OCI-LY1 (cell line): ENCODE measurements around the gene FTSJ3.
A peak's percentile ranks its signal among the peaks of the same experiment; 100 is the strongest.
"Not testable (repeated sequence)": the region's sequence is repeated elsewhere in the genome, so short reads cannot be mapped to it uniquely, and the experiment has no call there.

Experiments
- H2AFZ ChIP-seq: fragments of 200-600 bp; sonication (generic), shearing (Covaris generic); 2 replicates; pipeline ENCODE4 v1.6.0; 2014; ENCODE audit warnings: antibody characterized with exemption, mild to moderate bottlenecking, low read length
- H3F3A ChIP-seq: fragments of 200-600 bp; sonication (generic), shearing (Covaris generic); 2 replicates; pipeline ENCODE4 v1.6.0; 2014; ENCODE audit warnings: mild to moderate bottlenecking, antibody characterized with exemption, low read length, moderate library complexity; ENCODE audit not compliant: insufficient read depth
- H3K27ac ChIP-seq: fragments of 200-600 bp; sonication (generic); 2 replicates; pipeline ENCODE4 v1.5.1; 2014; ENCODE audit warnings: low read length, mixed run types, mild to moderate bottlenecking, low read depth; ENCODE audit not compliant: poor library complexity, severe bottlenecking
- H3K27me3 ChIP-seq: fragments of 200-600 bp; sonication (generic); 2 replicates; pipeline ENCODE4 v1.6.0; 2014; ENCODE audit warnings: antibody characterized with exemption, mild to moderate bottlenecking, low read length, moderate library complexity; ENCODE audit not compliant: insufficient read depth
- H3K36me3 ChIP-seq: fragments of 200-600 bp; sonication (generic); 2 replicates; pipeline ENCODE4 v1.6.1; 2014; ENCODE audit warnings: mild to moderate bottlenecking, antibody characterized with exemption, low read length, moderate library complexity, mixed read lengths; ENCODE audit not compliant: insufficient read depth
- H3K4me1 ChIP-seq: fragments of 200-600 bp; sonication (generic); 2 replicates; pipeline ENCODE4 v1.5.1; 2014; ENCODE audit warnings: mild to moderate bottlenecking, low read length, moderate library complexity; ENCODE audit not compliant: insufficient read depth, severe bottlenecking
- H3K4me2 ChIP-seq: fragments of 200-600 bp; sonication (generic), shearing (Covaris generic); 2 replicates; pipeline ENCODE4 v1.6.1; 2014; ENCODE audit warnings: low read length
- H3K4me3 ChIP-seq: fragments of 200-600 bp; sonication (generic); 2 replicates; pipeline ENCODE4 v1.5.1; 2014; ENCODE audit warnings: low read length, low read depth, mild to moderate bottlenecking, mixed read lengths; ENCODE audit not compliant: poor library complexity, severe bottlenecking
- H3K79me2 ChIP-seq: fragments of 200-600 bp; shearing (Covaris generic); 2 replicates; pipeline ENCODE4 v1.6.1; 2016; ENCODE audit warnings: mixed run types, low read length, mixed read lengths; ENCODE audit not compliant: insufficient read depth
- H3K9ac ChIP-seq: fragments of 200-600 bp; sonication (generic), shearing (Covaris generic); 2 replicates; pipeline ENCODE4 v1.6.1; 2014; ENCODE audit warnings: mild to moderate bottlenecking, low read length, mixed read lengths
- H3K9me2 ChIP-seq: fragments of 200-600 bp; sonication (generic), shearing (Covaris generic); 2 replicates; pipeline ENCODE4 v1.6.1; 2014; ENCODE audit warnings: low read depth, mild to moderate bottlenecking, low read length, mixed read lengths
- H3K9me3 ChIP-seq: fragments of 200-600 bp; shearing (Covaris generic); 2 replicates; pipeline ENCODE4 v1.6.1; 2014; ENCODE audit warnings: low read length, mixed read lengths
- H4K20me1 ChIP-seq: fragments of 200-600 bp; sonication (generic), shearing (Covaris generic); 2 replicates; pipeline ENCODE4 v1.6.0; 2016; ENCODE audit warnings: mild to moderate bottlenecking, low read length; ENCODE audit not compliant: insufficient read depth
- EZH2 ChIP-seq: fragments of 200-600 bp; sonication (generic), shearing (Covaris generic); IDR thresholded peaks from 2 replicates; pipeline ENCODE4 v1.8.0; 2017; ENCODE audit warnings: borderline replicate concordance, mixed run types, mild to moderate bottlenecking, antibody characterized with exemption, low read length, moderate library complexity, mixed read lengths
- TF ChIP-seq, protein P1 (sequence below): fragments of 200-600 bp; sonication (generic), shearing (Covaris generic); IDR thresholded peaks from 2 replicates; pipeline ENCODE4 v1.5.1; 2017; ENCODE audit warnings: mild to moderate bottlenecking, antibody characterized with exemption, low read length, moderate library complexity, mixed read lengths

The FTSJ3 gene

GRCh38 chr17:63870292-63870665 lies 42.8 kb upstream of the FTSJ3 start:
- H3K79me2 ChIP-seq, H3K27ac ChIP-seq, H3K9me3 ChIP-seq, H3K27me3 ChIP-seq, H3F3A ChIP-seq, H3K4me2 ChIP-seq, H3K9me2 ChIP-seq, H3K4me1 ChIP-seq, H3K9ac ChIP-seq, H3K4me3 ChIP-seq, H4K20me1 ChIP-seq, H3K36me3 ChIP-seq, H2AFZ ChIP-seq: not testable (repeated sequence)

- not testable (repeated sequence) for H2AFZ ChIP-seq, H3K9ac ChIP-seq, H3K27me3 ChIP-seq, H3K9me2 ChIP-seq, H3K4me3 ChIP-seq, H3K36me3 ChIP-seq, H3F3A ChIP-seq, H3K79me2 ChIP-seq, H3K4me1 ChIP-seq, H3K9me3 ChIP-seq, H4K20me1 ChIP-seq, H3K4me2 ChIP-seq, H3K27ac ChIP-seq
- TF ChIP-seq, protein P1, sequence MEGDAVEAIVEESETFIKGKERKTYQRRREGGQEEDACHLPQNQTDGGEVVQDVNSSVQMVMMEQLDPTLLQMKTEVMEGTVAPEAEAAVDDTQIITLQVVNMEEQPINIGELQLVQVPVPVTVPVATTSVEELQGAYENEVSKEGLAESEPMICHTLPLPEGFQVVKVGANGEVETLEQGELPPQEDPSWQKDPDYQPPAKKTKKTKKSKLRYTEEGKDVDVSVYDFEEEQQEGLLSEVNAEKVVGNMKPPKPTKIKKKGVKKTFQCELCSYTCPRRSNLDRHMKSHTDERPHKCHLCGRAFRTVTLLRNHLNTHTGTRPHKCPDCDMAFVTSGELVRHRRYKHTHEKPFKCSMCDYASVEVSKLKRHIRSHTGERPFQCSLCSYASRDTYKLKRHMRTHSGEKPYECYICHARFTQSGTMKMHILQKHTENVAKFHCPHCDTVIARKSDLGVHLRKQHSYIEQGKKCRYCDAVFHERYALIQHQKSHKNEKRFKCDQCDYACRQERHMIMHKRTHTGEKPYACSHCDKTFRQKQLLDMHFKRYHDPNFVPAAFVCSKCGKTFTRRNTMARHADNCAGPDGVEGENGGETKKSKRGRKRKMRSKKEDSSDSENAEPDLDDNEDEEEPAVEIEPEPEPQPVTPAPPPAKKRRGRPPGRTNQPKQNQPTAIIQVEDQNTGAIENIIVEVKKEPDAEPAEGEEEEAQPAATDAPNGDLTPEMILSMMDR: peak; percentile 46
Measured at GRCh38 chr17:63869491-63870291, 42.2 kb upstream of the FTSJ3 start.

DNA sequence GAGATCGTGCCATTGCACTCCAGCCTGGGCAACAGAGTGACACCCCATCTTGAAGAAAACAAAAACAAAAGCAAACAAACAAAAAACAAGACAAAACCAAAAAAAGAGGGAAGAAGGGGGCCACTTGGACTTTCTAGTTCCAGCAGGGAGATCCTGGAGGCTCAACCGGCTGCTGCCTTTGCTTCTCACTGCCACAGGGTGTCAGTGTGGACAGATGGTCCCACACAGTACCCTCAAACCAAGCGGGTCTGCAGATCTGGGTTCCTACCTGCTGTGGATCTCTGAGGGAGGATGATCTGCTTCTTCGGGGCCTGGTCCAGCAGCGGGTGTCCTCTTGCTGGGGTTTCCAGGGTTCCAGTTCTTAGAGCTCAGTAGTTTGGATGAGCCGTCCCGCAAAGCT lies 39.2 kb upstream of the FTSJ3 start:
- H3K9me3 ChIP-seq, H3K9ac ChIP-seq, H3F3A ChIP-seq, H3K4me1 ChIP-seq, H3K4me2 ChIP-seq, H3K79me2 ChIP-seq, H3K36me3 ChIP-seq, H3K27me3 ChIP-seq, H4K20me1 ChIP-seq, H3K27ac ChIP-seq, H3K4me3 ChIP-seq, H2AFZ ChIP-seq, H3K9me2 ChIP-seq: not testable (repeated sequence)

DNA sequence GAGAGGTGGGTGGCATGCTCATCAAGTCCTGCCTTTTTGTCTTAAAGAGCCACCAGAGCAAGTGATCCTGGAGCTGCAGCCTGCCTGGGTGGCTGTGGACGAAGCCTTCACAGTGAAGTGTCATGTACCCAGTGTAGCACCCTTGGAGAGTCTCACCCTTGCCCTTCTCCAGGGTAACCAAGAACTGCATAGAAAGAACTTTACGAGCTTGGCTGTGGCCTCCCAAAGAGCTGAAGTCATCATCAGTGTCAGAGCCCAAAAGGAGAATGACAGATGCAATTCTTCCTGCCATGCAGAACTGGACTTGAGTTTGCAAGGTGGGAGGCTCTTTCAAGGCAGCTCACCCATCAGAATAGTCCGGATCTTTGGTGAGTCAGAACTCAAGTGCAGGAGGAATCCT lies 31.8 kb upstream of the FTSJ3 start:
- Histone ChIP-seq H3K4me2 (no peak overlapping the region), H3K27me3 (0 out of 2 replicates have a peak, but pooled peaks cover 5% of the 10 kb centered on the region), H3K9ac (no peak overlapping the region), H3K4me3 (no peak overlapping the region), H4K20me1 (no peaks in the 10 kb centered on the region), H3K27ac (no peak overlapping the region), H3K79me2 (no peaks in the 10 kb centered on the region), H3K9me3 (no peaks in the 10 kb centered on the region), H3F3A (no peaks in the 10 kb centered on the region), H2AFZ (no peak overlapping the region), H3K36me3 (no peaks in the 10 kb centered on the region), H3K9me2 (no peaks in the 10 kb centered on the region), H3K4me1 (no peaks in the 10 kb centered on the region)
- no peak for TF ChIP-seq EZH2
- TF ChIP-seq, protein P1: no peak

DNA sequence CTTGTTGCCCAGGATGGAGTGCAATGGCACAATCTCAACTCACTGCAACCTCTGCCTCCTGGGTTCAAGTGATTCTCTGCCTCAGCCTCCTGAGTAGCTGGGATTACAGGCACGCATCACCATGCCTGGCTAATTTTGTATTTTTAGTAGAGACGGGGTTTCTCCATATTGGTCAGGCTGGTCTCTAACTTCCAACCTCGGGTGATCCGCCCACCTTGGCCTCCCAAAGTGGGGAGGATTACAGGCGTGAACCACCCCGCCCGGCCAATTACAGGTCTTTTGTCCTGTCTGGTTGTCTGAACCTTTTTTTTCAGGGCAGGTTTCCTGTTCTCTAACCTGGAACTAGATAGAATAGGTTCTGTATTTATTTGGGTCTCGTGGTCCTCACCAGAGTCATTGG lies 29.0 kb upstream of the FTSJ3 start:
- not testable (repeated sequence) for H3K4me1 ChIP-seq, H3K9ac ChIP-seq, H3K27me3 ChIP-seq, H3F3A ChIP-seq, H3K4me2 ChIP-seq, H3K4me3 ChIP-seq, H3K9me2 ChIP-seq, H4K20me1 ChIP-seq, H3K27ac ChIP-seq, H3K36me3 ChIP-seq, H3K79me2 ChIP-seq, H3K9me3 ChIP-seq, H2AFZ ChIP-seq
